GM18861 (cell line): Measurements from ENCODE around the gene PSMD12.
"Not testable (repeated sequence)": the region's sequence is repeated elsewhere in the genome, so short reads cannot be mapped to it uniquely, and the experiment has no call there.

Source experiments
- ATAC-seq: cut with Tn5 transposase; IDR thresholded peaks from one replicate; pipeline ENCODE4 v1.9.1; 2021; ENCODE audit not compliant: unreplicated experiment

The PSMD12 gene

DNA sequence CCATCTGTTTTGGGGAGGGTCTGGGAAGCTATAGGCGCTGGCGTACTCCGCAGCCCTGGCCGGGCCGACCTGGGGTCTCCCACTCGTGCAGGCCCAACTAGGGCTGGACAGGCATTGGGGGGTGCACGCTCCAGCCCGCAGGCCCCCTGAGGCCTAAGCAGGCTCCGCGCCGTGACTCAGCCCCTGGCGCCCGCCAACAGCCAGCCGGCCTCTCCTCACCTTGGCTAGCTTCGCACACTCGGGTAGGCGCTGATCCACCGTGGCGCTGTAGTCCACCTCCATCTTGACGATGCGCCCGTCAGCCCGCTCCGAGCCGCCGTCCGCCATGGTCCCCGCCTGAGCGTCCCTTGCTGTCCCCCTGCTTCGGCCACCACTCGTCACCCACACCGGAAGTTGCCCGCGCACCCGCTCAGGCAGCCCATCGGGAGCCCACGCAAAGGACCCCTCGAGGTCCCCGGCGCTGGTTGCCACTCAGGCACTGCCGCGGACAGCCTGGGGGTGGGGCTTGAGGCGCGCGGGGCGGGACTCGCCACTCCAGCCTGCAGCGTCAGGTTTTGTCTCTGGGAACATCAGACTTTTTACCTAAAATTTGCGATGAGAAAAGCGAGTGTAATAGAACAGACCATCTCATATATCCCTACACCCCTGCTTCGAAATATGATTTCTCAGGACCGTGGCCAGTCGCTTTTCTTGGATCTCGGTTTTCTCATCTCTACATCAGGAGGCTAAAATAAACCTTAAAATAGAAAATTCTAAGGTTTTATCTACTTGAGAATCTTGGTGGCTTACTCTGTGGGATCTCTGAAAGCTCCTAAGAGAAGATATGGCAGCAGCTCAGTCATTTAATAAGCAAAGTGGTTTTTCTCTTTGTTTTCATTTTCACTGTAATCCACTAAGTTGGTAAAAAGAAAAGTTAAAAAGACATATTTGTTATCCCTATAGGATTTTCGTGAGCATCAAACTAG, at the start of gene PSMD12:
TSS of gene PSMD12 (minus strand) at position 385 of the 965 bp plus-strand sequence. CDS start at position 327, 58 bp downstream.
- ATAC-seq: peak; percentile 64

DNA sequence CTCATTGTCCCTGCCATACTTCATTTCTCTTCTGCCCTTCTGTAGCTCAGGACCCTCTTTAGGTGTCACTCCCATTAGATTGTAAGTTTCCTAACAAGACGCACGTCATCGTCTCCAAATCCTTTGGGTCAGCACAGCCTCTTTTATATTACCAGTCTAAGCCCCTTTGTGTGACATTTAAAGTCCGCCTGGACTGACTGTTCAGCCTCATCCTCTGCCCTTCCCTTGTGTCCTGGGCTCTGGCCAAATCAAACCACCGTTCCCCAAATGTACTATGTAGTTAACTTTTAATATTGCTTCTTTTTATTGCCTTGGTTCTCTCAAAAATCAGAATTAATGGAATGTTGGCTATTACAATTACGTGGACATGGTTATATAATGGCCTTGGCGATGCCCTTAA, 48.9 kb upstream of the PSMD12 start:
- ATAC-seq: no peak

DNA sequence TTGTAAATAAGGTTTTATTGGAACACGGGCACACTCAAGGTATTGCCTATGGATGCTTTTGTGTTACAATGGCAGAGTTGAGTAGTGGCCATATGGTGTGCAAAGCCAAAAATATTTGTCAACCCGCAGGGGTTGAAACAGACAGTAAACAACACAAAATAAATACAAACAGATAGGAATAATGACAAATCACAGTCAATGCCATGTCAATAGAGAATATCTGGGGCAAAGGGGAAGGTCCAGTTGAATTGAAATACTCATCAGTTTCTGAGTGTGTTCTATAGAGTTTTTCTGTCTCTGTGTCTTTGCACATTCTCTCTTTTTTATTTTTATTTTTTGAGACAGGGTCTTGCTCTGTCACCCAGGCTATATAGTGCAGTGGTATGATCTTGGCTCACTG, 48.2 kb upstream of the PSMD12 start:
- no peak for ATAC-seq

DNA sequence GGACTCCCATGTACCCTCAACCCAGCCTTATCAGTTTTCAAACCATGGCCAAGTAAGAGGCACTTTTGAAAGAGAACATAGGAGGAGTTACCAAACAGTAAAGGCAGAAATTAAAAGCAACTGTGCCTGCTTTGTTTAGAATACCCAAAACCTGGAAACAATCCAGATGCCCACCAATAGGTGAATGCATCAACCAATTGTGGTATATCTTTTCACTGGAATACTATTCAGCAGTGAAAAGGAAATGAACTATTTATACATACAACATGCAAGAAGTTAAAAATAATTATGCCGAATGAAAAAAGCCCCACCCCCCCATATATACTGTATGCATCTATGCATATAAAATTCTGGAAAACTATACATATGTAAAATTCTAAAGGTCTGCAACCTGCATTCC, 47.8 kb upstream of the PSMD12 start:
- ATAC-seq: no peak

DNA sequence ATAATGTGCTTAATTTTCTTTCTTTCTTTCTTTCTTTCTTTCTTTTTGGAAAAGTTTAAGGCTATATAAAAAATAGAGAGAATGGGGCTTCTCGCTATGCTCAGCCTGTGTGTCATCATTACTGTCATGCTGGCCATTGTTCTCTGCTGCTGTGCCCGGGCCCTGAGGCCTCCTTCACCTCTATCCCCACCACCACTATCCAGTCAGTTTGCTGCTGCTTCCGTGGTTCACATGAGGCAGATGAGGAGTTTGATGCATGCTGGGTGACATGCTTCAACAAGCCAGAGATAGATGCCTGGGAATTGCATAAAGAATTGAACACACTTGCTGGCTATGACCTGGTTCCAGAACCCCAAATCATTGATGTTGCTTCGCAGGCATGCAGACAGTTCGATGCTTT, 47.0 kb upstream of the PSMD12 start:
- no peak for ATAC-seq

DNA sequence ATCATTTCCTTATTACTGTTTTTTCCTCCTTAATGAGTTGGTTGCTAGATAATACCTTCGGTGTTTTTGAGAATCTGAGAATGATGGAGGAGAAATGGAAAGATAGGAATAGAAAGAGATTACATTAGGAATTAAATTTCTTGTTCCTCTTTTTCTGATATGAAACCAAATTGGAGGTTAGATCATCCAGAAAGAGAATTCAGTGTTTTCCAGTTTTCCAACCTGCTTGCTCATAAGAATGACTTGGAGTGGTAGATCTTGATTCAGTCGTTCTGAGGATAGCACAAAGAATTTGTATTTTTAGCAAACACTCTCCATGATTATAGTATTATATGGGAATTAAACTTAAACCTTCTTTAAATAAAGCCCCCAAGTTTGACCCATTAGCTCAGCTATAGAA, 46.6 kb upstream of the PSMD12 start:
- no peak for ATAC-seq

DNA sequence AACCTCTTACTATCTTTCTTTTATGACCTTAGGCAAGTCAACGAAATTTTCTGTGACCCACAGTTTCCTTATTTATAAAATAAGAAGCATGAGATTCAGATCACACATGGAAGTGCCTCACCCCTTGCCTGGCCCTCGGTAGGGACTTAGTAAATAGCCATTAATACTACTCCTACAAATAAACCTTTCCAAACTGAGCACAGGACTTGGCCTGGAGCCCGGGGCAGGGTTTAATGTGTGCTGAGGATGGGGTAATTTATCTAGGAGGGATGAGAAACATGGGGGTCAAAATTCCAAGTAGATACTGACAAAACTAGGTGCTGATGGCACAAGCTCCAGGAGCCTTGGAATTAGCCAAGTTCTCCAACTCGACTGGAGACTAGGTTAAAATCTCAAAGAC, 45.7 kb upstream of the PSMD12 start:
- ATAC-seq: no peak

DNA sequence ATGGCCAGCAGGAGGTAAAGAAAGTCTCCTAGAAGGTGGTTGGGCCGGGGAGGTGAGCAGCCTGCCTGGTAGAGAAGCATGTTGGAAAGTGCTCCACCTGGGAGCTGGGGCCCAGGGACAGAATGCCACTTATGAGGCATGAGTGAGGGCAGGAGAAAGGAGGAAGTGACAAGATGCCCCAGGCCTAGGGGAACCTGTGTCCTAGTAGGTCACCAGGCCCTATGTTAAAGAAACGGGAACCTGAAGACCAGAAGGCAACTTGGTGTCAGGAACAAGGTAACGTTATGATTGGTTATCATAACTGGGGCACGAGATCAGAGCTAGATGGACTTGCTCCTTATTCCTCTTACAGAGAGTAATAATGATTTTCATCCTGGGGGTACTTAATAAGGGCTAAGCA, 45.0 kb upstream of the PSMD12 start:
- no peak for ATAC-seq

DNA sequence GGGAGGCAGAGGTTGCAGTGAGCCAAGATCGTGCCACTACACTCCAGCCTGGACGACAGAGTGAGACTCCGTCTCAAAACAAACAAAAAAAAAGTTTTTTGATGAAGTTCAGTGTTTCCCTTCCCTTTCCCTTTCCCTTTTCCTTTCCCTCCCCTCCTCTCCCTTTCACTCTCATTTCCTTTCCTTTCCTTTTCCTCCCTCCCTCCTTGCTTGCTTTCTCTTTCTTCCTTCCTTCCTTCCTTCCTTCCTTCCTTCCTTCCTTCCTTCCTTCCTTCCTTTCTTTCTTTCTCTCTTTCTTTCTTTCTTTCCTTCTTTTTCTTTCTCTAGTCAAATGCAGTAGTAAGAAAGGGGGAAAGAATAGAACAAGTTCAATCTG, 42.1 kb upstream of the PSMD12 start:
- ATAC-seq: not testable (repeated sequence)

DNA sequence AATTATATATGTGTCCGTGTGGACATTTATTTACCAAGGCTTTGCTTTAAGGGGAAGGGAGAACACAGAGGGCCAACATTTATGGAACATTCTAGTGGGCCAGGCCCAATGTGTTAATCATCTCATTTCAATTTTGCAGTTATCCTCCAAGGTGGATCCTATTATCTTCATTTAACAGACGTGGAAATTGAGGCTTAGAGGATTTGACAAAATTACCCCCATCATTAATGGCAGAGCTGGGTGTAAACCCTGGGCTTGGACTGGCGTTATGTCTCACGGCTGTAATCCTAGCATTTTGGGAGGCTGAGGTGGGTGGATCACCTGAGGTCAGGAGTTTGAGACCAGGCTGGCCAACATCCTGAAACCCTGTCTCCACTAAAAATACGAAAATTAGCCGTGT, 37.1 kb upstream of the PSMD12 start:
- no peak for ATAC-seq

DNA sequence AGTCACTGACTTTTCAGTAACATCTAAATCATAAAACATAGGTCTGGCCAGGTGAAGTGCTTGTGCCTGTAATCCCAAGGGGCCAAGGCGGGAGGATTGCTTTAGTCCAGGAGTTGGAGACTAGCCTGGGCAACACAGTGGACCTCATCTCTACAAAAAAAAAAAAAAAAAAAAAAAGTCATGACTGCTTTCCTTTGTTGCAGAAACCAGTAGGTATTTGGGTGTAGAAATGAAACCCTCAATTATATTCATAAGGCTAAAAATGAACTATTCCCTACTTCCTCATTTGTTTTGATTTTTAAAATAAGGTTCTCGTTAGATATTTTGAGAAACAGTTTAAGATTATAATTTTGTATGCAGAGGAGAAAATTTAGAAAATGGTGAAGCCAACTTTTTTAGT, 36.7 kb upstream of the PSMD12 start:
- ATAC-seq: no peak

DNA sequence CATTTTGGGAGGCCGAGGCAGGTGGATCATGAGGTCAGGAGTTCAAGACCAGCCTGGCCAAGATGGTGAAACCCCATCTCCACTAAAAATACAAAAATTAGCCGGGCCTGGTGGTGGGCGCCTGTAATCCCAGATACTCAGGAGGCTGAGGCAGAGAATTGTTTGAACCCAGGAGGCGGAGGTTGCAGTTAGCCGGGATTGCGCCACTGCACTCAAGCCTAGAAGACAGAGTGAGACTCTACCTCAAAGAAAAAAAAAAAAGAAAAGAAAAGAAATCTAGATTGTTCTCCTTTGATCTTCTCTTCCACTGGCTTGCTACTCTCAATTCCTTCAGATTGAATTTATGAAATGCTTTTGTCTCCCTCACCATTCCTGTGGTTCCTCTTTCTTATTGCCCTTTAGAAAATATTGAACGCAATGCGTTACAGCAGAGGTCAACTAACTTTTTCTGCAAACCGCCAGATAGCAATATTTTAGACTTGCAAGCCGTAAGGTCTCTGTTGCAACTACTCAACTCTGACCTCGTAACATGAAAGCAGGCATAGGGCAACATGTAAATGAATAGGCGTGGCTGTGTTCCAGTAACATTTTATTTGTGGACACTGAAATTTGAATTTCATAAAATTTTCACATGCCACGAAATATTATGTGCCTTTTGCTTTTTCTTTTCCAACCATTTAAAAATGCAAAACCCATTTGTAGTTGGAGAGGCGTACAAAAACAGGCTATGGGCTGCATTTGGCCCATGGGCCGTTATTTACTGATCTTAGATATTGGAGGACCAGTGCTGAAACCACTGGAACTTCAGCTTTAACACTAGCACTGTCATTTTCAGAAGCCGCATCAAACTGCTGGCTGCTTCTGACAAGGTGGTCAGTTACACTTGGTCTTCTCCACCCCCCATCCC, 35.5 kb upstream of the PSMD12 start:
- no peak for ATAC-seq

DNA sequence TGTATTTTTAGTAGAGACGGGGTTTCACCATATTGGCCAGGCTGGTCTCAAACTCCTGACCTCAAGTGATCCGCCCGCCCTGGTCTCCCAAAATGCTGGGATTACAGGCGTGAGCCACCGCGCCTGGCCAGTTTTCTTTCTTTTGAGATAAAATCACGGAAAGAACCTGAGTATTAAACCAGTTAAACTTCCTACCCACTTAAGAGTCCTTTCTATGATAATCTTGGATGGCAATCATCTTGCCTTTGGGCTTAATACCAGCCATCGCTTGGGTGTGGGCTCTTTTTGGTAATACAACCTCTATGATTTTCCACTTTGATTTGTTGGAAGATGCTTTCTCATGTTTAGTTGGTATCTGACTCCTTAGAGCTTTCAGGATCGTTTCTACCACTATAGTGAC, 34.7 kb upstream of the PSMD12 start:
- ATAC-seq: no peak

DNA sequence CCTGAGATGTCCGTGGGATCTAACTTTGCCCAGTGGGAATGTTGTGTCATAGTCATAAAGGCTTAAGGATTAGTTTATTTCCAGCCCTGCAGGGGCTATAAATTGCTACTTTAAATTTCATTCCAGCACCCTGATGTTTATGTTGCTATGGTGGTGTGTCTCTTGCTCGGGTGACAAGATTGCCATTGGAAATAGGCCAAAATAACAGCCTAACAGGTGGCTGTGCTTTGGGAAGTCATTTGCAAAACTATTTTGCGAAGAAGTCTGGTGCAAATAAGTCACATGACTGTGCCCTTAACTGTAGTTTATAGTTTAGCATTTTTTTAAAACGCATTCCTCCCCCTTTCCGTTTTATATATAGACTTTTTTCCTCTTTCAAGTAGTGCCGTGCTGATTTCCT, 33.8 kb upstream of the PSMD12 start:
- no peak for ATAC-seq

DNA sequence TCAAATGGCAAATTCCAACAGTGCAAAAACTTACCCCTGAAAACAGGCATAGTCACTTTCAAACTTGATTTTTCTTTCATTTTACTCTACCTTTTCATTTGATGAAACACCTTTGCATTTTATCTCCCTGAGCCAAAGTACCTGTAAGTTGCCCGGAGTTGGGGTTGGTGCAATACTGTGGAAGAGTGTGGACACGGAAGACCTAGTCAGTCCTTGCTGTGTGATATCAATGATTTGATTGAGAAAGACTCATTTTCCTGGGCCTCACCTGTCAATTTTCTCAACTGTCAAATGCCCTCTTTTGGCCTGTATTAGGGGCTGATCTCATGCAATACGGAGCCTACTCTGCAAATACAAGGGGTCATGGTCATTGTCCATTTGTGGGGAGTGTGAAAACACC, 33.3 kb upstream of the PSMD12 start:
- no peak for ATAC-seq

DNA sequence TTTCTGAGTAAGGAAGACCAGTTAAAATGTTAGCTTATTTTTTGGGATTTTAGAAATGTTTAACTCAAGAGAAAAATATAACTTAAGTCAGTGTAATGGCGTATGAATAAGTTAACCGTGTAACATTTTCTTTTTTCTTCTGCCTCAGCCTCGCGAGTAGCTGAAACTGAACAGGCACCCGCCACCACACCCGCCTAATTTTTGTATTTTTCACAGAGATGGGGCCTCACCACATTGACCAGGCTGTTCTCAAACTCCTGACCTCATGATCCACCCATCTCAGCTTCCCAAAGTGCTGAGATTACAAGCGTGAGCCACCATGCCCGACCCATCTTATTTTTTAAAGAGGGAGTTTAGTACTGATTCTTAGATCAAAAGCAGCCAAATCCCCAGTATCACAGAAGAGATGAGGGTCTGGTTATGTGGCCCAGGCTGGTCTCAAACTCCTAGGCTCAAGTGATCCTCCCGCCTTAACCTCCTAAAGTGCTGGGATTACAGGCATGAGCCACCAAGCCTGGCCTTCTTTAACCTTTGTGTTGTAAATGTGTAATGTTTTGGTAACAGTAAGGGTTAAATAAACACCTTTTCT, 27.5 kb upstream of the PSMD12 start:
- no peak for ATAC-seq

DNA sequence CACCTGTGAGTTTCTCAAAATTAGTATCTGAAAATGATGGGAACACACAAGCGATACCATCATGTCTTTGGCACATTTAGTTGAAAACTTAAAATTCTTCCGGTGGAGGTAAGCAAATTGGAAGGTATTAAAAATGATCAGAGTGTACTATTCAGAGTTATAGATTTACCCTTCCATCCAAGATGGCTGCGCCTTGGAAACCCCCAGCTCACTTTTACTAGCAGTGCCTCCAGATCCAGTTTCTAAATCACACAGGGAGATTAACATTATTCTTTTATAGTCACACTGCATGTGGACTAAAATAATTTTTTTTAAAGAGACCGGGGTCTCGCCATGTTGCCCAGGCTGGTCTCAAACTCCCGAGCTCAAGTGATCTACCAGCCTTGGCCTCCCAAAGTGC, 25.7 kb upstream of the PSMD12 start:
- ATAC-seq: no peak

DNA sequence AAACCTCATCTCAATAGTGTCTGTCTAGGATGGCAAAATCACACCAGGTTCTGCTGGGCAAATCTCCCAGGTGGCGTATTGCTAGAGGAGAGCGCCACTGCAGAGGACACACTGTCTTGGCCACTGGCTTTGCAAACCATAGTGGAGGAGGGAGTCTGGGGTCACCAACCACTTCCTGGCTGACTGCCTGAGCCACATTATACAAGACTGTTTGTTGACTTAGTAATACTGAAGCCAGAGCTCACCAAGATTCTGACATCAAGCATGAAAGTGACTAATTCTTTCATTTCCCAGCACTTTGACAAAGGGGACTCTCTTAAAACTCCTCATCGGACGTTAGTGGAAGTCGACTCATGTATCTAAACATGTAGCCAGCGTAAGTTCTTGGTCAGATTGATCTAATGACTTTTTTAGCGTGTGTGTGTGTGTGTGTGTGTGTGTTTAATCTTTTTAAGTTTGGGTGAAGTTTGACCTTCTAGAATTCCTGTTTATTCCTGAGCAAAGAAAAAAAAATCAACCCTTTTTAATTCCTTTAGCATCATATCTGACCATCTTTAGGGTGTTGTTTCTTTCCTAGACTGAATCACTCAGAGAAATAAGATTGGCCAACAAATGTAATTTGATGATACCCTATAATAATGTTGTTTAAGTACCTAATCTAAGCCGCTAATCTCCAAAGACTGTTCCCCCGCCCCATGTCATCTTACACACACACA, 24.4 kb upstream of the PSMD12 start:
- ATAC-seq: peak; percentile 97

DNA sequence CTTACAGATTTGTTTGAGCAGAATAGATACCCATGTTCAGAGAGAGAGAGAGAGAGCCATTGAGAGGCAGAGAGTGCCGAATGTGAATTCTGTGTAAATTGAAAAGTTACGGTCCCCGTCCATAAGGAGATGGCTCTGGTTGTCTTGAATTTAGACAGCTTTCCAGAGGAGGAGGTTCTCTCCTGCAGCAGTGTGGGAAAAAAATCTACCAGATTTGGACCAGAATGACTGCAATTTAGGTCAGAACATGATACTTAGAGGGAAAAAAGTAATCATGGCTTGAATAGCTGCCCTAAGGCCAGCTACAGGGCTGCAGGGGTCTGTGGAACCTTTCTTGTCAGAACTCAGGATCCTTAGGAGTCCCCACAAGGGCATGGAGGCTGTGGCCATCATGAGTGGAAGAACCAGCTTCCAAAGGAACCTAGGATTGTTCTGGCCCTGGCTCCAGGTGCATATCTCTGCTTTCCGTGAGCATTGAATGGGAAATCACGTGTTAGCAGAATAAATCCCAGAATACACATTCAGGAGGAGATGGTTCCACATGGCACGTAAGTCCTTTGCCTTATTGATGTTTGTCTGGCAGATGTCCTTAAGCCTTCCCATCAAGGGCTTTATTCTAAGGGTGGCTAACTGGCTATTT, 23.7 kb upstream of the PSMD12 start:
- ATAC-seq: no peak

DNA sequence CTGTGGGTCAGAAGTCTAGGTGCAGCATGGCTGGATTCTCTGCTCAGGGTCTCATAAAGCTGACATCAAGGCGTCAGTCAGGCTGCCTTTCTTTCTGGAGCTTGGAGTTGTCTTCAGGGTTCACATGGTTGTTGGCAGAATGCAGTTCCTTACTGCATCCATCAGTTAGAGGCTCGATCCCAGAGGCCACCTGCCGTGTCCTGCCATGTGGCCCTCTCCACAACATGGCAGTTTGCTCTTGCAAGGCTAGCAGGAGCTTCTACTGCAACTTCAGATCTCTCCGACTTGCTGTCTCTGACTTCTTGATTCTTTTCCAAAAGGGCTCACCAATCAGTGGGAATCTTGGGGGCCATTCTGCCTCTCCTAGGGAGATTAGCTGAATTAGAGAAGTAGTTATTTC, 22.6 kb upstream of the PSMD12 start:
- no peak for ATAC-seq
